Stimulated activated CD4-positive, alpha-beta T cell treated with anti-CD3 and anti-CD28 coated beads, Interleukin-1b, Interleukin-23, amount 100 ng/mL, for 1 hour (primary cell): ENCODE measurements around the gene TAAR5.
"Not testable (repeated sequence)": the region's sequence is repeated elsewhere in the genome, so short reads cannot be mapped to it uniquely, and the experiment has no call there.

Experiments used
- DNase-seq, 2 donors: peaks; one replicate each; pipeline ENCODE4 v3.0.0-alpha.2; 2020; ENCODE audit warnings: low read depth in 2 of 2

TAAR5 gene, protein sequence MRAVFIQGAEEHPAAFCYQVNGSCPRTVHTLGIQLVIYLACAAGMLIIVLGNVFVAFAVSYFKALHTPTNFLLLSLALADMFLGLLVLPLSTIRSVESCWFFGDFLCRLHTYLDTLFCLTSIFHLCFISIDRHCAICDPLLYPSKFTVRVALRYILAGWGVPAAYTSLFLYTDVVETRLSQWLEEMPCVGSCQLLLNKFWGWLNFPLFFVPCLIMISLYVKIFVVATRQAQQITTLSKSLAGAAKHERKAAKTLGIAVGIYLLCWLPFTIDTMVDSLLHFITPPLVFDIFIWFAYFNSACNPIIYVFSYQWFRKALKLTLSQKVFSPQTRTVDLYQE

GRCh38 chr6:132589454-132589853 is at the start of gene TAAR5:
TSS of gene TAAR5 (minus strand) at chr6:132589741. CDS start at chr6:132589686, 55 bp downstream.
- no peak for DNase-seq

GRCh38 chr6:132637135-132637534 is 47.6 kb upstream of the TAAR5 start:
- DNase-seq: not testable (repeated sequence)

DNA sequence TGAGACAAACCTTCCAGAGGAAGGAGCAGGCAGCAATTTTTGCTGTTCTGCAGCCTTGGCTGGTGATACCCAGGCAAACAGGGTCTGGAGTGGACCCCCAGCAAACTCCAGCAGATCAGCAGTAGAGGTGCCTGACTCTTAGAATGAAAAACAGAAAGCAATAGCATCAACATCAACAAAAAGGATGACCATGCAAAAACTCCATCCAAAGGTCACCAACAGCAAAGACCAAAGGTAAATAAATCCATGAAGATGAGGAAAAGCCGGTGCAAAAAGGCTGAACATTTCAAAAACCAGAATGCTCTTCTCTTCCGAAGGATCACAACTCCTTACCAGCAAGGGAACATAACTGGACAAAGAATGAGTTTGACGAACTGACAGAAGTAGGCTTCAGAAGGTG is 46.4 kb upstream of the TAAR5 start:
- DNase-seq: not testable (repeated sequence)

- DNase-seq: not testable (repeated sequence)
Observed at GRCh38 chr6:132635288-132635687, 45.7 kb upstream of the TAAR5 start.

DNA sequence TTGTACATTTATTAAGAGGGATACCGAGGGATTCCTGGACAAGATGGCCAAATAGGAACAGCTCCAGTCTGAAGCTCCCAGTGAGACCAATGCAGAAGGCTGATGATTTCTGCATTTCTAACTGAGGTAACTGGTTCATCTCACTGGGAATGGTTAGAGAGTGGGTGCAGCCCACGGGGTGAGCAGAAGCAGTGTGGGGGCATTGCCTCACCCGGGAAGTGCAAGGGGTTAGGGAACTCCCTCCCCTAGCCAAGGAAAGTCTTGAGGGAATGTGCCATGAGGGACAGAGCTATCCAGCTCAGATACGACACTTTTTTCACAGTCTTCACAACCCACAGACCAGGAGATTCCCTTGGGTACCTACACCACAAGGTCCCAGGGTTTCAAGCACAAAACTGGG is 45.3 kb upstream of the TAAR5 start:
- DNase-seq: no peak

DNA sequence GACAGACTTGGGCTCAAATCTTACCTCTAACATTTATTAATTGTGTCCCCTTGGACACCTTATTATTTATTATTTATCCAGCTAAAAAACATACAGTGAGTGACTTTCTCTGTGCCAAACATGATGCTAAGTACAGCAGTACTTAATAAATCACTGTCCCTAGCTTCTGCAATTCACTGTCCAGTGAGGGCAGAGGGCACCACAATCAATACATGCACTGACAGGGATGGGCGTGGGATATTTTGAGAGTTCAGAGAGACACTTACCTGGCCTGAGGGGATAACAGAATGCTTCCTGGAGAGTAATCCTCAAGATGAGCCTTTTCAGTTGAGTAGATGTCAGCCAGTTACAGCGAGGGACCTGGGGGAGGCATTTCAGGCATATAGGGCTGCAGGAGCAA is 43.8 kb upstream of the TAAR5 start:
- DNase-seq: no peak

GRCh38 chr6:132624175-132624574 is 34.6 kb upstream of the TAAR5 start, which contains the start of gene TAAR2:
TSS of gene TAAR2 (minus strand) at chr6:132624275. CDS start at chr6:132624275, 0 bp downstream.
- DNase-seq: no peak

DNA sequence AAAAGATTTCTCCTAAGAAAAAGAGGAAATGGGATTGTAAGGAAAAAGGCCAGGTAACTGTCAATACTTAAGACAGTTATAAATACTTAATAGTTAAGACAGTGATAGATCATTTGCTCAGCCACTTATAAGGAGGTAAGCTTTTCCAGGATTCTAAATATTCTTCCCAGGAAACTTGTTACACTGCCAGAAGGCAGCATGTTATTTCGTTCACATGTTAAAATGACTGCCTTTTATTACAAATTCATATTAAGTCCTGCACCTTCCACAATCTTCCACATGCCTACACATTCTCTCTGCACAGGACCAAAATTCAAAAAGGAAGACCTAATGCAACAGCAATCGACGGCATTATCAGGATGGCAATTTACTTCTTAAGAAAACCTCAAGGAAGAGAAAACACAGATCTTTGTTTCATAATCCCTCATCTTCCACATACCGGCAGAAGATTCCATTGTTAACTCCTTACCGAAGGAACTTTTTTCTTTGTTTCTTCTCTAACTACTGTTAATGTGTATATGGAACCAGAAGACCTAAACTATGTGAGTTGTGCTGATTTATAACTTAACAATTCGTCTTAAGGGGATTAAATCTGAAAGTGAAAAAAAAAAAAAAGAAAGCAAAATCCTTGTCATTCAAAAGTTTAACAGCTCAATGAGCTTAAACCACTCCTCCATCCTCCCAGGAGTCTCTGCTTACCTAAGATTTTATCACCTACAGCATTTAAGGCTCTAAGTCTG is 33.7 kb upstream of the TAAR5 start:
- DNase-seq: no peak

- DNase-seq: no peak
Observed at GRCh38 chr6:132616677-132617076, 27.1 kb upstream of the TAAR5 start.

- DNase-seq: no peak
Observed at GRCh38 chr6:132614554-132614953, 25.0 kb upstream of the TAAR5 start.

GRCh38 chr6:132612449-132613108 is 23.0 kb upstream of the TAAR5 start:
- no peak for DNase-seq

- DNase-seq: no peak
Observed at GRCh38 chr6:132611616-132612015, 22.1 kb upstream of the TAAR5 start.

- no peak for DNase-seq
Observed at GRCh38 chr6:132607544-132608233, 18.1 kb upstream of the TAAR5 start.

DNA sequence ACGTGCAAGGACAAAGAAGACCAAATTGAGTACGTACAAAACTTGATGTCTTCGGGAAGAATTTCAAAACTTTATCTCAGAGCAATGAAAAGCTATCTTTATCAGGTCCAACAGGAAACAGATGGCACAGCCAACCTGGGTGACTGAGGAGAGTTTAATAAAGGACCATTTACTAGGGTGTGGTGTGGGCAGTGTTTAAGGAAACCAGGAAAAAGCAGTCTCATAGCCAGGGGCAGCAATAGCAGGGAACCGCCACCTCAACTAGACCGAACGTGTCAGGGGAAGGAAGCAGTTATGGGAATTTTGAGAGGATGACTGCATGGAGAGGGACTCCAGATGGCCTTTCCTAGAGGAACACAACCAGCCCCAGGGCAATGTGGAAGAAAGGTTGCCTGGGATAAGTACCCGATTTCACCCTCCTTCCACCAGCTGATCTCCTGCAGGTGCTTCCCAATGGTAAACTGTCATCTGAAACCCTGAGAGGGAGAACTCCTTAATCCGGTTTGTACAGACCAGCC is 15.2 kb upstream of the TAAR5 start:
- no peak for DNase-seq

DNA sequence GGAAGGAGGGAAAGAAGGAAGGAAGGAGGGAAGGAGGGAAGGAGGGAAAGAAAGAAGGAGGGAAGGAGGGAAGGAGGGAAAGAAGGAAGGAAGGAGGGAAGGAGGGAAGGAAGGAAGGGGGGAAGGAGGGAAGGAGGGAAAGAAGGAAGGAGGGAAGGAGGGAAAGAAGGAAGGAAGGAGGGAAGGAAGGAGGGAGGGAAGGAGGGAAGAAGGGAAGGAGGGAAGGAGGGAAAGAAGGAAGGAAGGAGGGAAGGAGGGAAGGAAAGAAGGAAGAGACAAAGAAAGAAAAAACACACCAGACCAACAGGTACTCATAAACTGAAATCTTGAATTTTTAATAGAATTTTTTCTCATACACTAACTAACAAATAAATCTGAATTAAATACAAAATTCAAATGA is 11.4 kb upstream of the TAAR5 start:
- not testable (repeated sequence) for DNase-seq

DNA sequence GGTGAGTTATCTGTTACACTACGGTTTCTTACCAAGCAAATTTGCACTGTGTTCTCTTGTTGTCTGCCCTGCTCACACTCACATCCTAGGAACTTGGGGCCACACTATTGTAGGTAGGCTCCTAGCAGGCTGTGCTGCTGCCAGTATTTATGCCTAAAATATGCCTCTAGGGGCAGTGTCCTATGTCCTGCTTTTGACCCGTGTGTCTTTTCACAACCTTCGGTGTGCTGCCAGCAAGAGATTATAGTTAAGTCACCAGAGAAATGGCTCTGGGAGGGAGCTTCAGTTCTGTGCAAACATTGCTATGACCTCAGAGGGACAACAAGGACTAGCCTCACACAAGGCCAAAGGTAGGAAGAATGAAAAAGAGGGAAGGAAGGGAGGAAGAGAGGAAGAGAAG is 8.9 kb upstream of the TAAR5 start:
- no peak for DNase-seq

GRCh38 chr6:132596201-132596600 is 6.7 kb upstream of the TAAR5 start:
- DNase-seq: no peak

DNA sequence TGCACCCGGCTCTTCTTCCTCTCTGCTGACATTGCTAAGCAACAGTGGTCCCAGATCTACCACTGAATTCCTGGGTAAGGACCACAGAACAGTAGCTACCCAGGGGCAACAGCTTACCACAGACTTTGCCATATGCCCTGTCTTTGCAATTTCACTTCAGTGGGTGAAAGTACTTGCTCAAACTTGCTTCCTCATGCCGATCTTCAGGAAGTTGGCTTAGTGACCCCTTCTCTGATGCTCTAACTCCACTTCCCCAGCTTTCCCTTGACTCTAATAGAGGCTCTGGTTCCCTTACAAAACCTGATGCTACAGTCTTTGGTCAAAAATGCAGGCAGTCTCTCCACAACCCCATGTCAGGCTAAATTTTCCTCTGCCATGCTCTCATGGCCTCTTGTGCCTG is 3.3 kb upstream of the TAAR5 start:
- DNase-seq: no peak

DNA sequence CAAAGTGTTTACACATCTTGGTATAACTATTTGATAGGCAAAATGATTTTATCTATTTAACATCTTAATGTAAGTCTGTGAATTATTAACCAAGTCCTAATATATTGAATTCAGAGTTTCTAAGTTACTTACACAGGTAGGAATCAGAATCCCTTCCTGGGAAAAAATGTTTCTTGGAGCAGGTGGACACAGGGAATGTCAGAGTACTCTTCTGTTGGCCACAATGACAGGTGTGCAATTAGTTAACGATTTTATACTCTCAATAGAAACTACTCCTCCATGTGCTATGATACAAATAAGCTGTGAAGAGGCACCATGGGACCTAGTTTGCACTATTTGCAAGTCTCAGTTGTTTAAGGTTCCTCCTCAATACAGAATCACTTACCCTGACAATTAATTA is 821 bp upstream of the TAAR5 start:
- DNase-seq: no peak

GRCh38 chr6:132587424-132587823 is 2.1 kb downstream of the TAAR5 start:
- no peak for DNase-seq

DNA sequence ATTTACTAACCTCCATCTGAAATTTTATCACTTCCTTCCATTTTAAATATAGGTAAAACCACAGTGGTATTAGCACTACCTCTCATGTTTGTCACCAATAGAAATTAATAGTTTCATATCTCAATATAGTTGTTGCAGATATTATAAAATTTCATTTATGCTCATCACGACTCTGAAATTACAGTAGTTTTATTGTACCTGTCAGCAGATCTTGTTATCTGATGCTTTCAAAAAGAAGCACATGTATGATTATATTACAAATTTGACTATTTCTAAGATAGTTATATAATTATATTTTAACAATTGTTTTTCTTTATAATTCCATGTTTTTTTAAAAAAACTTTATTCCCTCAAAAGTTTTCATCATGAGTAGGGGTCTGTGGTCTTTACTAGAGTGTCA is 4.8 kb downstream of the TAAR5 start:
- DNase-seq: no peak

DNA sequence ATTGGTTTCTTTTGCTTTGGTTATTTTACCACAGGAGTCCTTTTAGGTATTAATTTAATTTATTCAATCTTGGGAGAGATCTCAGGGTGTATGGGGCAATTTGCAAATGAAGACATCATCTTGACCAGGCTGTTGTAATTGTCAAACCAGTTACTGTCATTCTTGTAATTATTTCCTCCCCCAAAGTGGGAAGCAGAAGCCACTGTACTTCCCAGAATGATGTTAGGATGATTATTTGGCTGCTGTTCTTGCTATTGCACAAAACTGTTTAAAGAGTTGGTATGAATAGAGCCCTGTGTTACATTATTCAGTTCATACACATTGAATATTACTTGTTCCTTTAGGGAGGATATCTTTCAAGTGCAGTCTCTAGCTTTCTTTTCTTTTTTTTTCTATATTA is 17.8 kb downstream of the TAAR5 start:
- no peak for DNase-seq
